Neural crest cell (in vitro differentiated cells): Measurements from ENCODE around the gene CELSR3. TPM values are rescaled to one million over a fixed set of nuclear protein-coding genes. Genes with fewer than 3 reads are reported as not detected.

ENCODE experiments used
- DNase-seq: peaks from one replicate; pipeline ENCODE4 v3.0.0; 2021; ENCODE audit warnings: low read depth, mixed read lengths, low spot score
- H3K27ac Mint-ChIP-seq: one replicate; pipeline ENCODE4 v1.8.0; 2021; ENCODE audit warnings: mild to moderate bottlenecking, mixed read lengths; ENCODE audit not compliant: unreplicated experiment
- H3K27me3 Mint-ChIP-seq: 2 replicates; pipeline ENCODE4 v1.8.0; 2021; ENCODE audit warnings: low read depth, mild to moderate bottlenecking, mixed read lengths
- H3K36me3 Mint-ChIP-seq: 2 replicates; pipeline ENCODE4 v1.8.0; 2021; ENCODE audit warnings: low read depth, mild to moderate bottlenecking, mixed read lengths
- H3K4me1 Mint-ChIP-seq: 2 replicates; pipeline ENCODE4 v1.8.0; 2021; ENCODE audit warnings: mixed read lengths
- H3K4me3 Mint-ChIP-seq: one replicate; pipeline ENCODE4 v1.8.0; 2021; ENCODE audit warnings: mild to moderate bottlenecking, mixed read lengths
- H3K9me3 Mint-ChIP-seq: 2 replicates; pipeline ENCODE4 v1.8.0; 2021; ENCODE audit warnings: mixed read lengths
- total RNA-seq: library from RNA; stranded (reverse); gene quantifications from 2 replicates; pipeline ENCODE4 v1.2.1, GENCODE V29; 2021
- TF ChIP-seq, protein P1 (sequence below): fragments of 200-600 bp; sonication (generic); conservative IDR thresholded peaks from 2 replicates; pipeline ENCODE4 v1.5.0; 2021; ENCODE audit warnings: antibody characterized with exemption, mild to moderate bottlenecking

The CELSR3 gene
- total RNA-seq, 1 donor from 2014 or later, result 27.2 TPM

DNA sequence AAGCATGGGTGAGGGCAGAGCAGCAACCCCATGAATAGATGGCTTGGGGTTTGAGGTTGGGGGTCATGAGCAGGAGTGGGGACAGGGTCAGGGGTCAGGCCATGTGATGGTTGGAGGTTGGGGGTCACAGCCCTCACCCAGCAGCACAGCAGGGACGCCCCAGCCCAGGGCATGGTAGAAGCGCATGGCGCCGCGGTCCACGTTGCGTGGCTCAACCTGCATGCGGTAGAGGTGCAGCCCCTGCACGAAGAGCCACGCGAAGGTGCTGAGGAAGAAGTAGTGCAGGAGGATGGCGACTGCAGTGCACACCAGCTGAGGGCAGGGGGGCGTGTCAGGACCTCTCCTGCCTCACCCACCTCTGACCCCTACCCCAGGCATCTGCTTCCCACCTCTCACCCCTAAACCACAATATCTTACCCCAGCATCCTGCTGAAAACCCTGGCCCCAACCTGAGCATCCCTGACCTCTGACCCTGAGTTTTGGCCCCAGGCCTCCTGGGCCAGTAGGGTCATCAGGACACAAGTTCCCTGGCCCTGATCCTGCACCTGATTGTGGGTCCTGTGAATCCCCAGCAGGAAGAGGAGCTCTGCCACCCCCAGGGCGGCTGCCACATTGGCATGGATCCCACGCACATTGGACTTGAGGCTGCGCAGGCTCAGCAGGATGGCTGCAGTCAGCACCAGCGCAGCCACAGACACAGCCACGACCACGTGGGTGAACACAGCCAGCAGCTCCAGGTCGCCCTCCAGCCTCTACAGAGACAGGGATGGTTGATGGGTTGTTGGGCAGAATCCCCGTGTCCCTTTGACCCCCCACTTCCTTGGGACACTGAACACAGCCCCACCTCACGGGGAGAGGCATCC is 17.6 kb downstream of the CELSR3 start:
- Mint-ChIP-seq H3K4me3 (no peak overlapping the region), H3K4me1 (no peaks in the 10 kb centered on the region), H3K27ac (no peak overlapping the region), H3K9me3 (no peaks in the 10 kb centered on the region), H3K36me3 (no peaks in the 10 kb centered on the region), H3K27me3 (no peaks in the 10 kb centered on the region)
- DNase-seq, result no peak
- TF ChIP-seq, protein P1, sequence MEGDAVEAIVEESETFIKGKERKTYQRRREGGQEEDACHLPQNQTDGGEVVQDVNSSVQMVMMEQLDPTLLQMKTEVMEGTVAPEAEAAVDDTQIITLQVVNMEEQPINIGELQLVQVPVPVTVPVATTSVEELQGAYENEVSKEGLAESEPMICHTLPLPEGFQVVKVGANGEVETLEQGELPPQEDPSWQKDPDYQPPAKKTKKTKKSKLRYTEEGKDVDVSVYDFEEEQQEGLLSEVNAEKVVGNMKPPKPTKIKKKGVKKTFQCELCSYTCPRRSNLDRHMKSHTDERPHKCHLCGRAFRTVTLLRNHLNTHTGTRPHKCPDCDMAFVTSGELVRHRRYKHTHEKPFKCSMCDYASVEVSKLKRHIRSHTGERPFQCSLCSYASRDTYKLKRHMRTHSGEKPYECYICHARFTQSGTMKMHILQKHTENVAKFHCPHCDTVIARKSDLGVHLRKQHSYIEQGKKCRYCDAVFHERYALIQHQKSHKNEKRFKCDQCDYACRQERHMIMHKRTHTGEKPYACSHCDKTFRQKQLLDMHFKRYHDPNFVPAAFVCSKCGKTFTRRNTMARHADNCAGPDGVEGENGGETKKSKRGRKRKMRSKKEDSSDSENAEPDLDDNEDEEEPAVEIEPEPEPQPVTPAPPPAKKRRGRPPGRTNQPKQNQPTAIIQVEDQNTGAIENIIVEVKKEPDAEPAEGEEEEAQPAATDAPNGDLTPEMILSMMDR, result no peak

DNA sequence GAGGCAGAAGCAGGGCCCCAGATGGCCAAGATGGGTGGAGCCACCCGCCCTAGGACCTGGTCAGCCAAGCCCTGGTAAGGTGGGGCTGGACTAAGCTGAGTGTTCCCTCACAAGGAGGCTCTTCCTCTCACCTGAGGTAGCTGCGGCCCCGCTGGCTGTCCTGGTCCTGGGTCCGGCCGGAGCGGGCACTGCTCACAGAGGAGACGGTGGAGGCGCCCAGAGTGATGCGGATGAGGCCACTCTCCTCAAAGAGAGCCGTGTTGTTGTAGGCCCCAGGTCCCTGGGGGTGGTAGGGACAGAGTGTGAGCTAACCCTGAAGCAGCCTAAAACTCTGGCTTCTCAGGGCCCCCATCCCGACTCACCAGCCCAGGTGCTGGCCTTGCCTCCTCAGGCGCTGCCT is 20.1 kb downstream of the CELSR3 start:
- no peak overlapping the region for H3K27ac Mint-ChIP-seq
- no peaks in the 10 kb centered on the region for H3K27me3 Mint-ChIP-seq
- no peaks in the 10 kb centered on the region for H3K9me3 Mint-ChIP-seq
- no peaks in the 10 kb centered on the region for H3K36me3 Mint-ChIP-seq
- no peak for DNase-seq
- no peak overlapping the region for H3K4me3 Mint-ChIP-seq
- TF ChIP-seq, protein P1, result no peak
- no peaks in the 10 kb centered on the region for H3K4me1 Mint-ChIP-seq

DNA sequence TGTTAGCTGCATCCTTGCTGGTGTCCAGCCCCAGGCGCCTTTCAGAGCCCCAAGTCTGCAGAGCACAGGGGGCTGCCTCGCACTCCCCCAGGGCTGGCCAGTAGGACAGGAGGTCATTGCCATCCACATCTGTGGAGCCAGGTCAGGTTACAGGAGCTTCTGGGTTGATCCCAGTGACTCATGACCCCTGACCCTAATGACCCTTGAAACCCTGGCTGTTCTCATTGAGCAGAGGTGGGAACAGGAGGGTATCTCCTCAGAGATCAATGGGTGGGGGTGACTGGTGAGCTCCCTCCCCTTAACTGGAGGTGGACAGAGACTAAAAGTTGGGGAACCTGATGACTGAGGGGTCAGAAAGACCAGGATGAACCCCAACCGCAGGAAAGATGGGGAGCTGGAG is 21.3 kb downstream of the CELSR3 start:
- peaks cover 12% of the 10 kb centered on the region for H3K4me1 Mint-ChIP-seq
- no peak for DNase-seq
- TF ChIP-seq, protein P1, result no peak
- peak overlapping the region; percentile 58 for H3K27ac Mint-ChIP-seq
- no peaks in the 10 kb centered on the region for H3K27me3 Mint-ChIP-seq
- no peak overlapping the region for H3K4me3 Mint-ChIP-seq
- H3K9me3 Mint-ChIP-seq, result no peaks in the 10 kb centered on the region
- no peaks in the 10 kb centered on the region for H3K36me3 Mint-ChIP-seq

- TF ChIP-seq, protein P1, result no peak
- Mint-ChIP-seq H3K27ac (no peak overlapping the region), H3K4me1 (peaks cover 22% of the 10 kb centered on the region), H3K27me3 (no peaks in the 10 kb centered on the region), H3K4me3 (no peak overlapping the region), H3K9me3 (no peaks in the 10 kb centered on the region), H3K36me3 (no peaks in the 10 kb centered on the region)
- no peak for DNase-seq
These were observed 22.6 kb downstream of the CELSR3 start for GRCh38 chr3:48639944-48640606.

DNA sequence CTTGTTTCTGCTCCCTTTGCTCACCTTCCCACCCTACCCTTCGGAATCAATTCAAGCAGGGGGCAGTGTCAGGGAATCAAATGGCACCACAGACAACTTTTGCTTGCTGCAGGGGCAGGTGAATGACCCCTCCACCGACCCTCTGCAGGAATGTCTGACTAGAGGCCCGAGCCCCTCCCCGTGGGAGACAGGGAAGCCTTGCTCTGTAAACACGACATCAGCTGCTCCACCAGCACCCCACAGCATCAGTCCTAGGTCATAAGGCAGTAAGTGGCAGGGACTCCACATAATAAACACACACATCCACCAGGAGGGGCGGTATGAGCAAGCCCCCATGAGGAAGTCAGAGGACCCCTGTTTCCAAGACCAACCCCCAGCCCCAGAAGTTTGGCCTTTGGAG is 25.4 kb downstream of the CELSR3 start:
- Mint-ChIP-seq H3K4me3 (peak overlapping the region; percentile 89), H3K4me1 (peaks cover 32% of the 10 kb centered on the region), H3K27ac (peak overlapping the region; percentile 20), H3K36me3 (no peaks in the 10 kb centered on the region), H3K9me3 (no peaks in the 10 kb centered on the region), H3K27me3 (no peaks in the 10 kb centered on the region)
- TF ChIP-seq, protein P1, result no peak
- DNase-seq, result no peak
